Left renal cortex interstitium (tissue), 4 donors: ENCODE results near the gene LRMDA. TPM values are rescaled to one million over a fixed set of nuclear protein-coding genes. Genes with fewer than 3 reads are reported as not detected.
A peak's percentile ranks its signal among the peaks of the same experiment; 100 is the strongest.
"Not testable (repeated sequence)": the region's sequence is repeated elsewhere in the genome, so short reads cannot be mapped to it uniquely, and the experiment has no call there.

Experiments
- DNase-seq, 4 donors: peaks; one replicate each; pipeline ENCODE4 v3.0.0-alpha.2; 2013; ENCODE audit warnings: low read depth in 4 of 4, low spot score in 2 of 4, missing footprints in 1 of 4
- polyA plus RNA-seq, 4 donors: library from polyadenylated mRNA; unstranded; fragments of 120-200 nt; gene quantifications; one replicate each; pipeline ENCODE4 v1.2.1, GENCODE V29; 2013; ENCODE audit not compliant: insufficient read length in 4 of 4

The LRMDA gene
- polyA plus RNA-seq, 4 donors: 15.3 to 23.5 (median 21.1) TPM

GRCh38 chr10:76119036-76119435 lies 687.6 kb downstream of the LRMDA start:
- no peak for DNase-seq

- DNase-seq: no peak
These were observed 688.1 kb downstream of the LRMDA start for GRCh38 chr10:76119515-76119914.

- DNase-seq: no peak
These were observed 690.6 kb downstream of the LRMDA start for GRCh38 chr10:76122056-76122455.

- no peak for DNase-seq
These were observed 692.9 kb downstream of the LRMDA start for GRCh38 chr10:76124280-76124679.

- no peak for DNase-seq
These were observed 694.5 kb downstream of the LRMDA start for GRCh38 chr10:76125900-76126299.

GRCh38 chr10:76126607-76127527 lies 695.4 kb downstream of the LRMDA start:
- no peak for DNase-seq

- DNase-seq: no peak
These were observed 696.7 kb downstream of the LRMDA start for GRCh38 chr10:76127984-76128589.

GRCh38 chr10:76129213-76129612 lies 697.8 kb downstream of the LRMDA start:
- no peak for DNase-seq

- DNase-seq: no peak
These were observed 699.5 kb downstream of the LRMDA start for GRCh38 chr10:76130892-76131291.

GRCh38 chr10:76133597-76134255 lies 702.3 kb downstream of the LRMDA start:
- no peak for DNase-seq

- no peak for DNase-seq
These were observed 705.5 kb downstream of the LRMDA start for GRCh38 chr10:76136961-76137360.

- DNase-seq: no peak
These were observed 706.9 kb downstream of the LRMDA start for GRCh38 chr10:76138286-76138685.

- DNase-seq: no peak
These were observed 707.5 kb downstream of the LRMDA start for GRCh38 chr10:76138906-76139305.

GRCh38 chr10:76139431-76139830 lies 708.0 kb downstream of the LRMDA start:
- DNase-seq: no peak

- no peak for DNase-seq
These were observed 710.0 kb downstream of the LRMDA start for GRCh38 chr10:76141376-76141775.

GRCh38 chr10:76148217-76148616 lies 716.8 kb downstream of the LRMDA start:
- DNase-seq: not testable (repeated sequence)

GRCh38 chr10:76149182-76149581 lies 717.8 kb downstream of the LRMDA start:
- DNase-seq: no peak

GRCh38 chr10:76149602-76150138 lies 718.2 kb downstream of the LRMDA start:
- DNase-seq: no peak

GRCh38 chr10:76150139-76150875 lies 718.9 kb downstream of the LRMDA start:
- peak in 2 of 4 donors; percentile 53 to 69 for DNase-seq

- DNase-seq: no peak
These were observed 719.5 kb downstream of the LRMDA start for GRCh38 chr10:76150876-76151288.
